OCI-LY7 (cell line): ENCODE measurements around the gene TMPRSS15. TPM values are rescaled to one million over a fixed set of nuclear protein-coding genes. Genes with fewer than 3 reads are reported as not detected.

Source experiments
- BruUV-seq: library from RNA; stranded (reverse); fragments of 400-500 nt; replicated peaks from 2 replicates; lab custom pipeline; 2021; lab: Mats Ljungman, UMichigan
- CTCF ChIA-PET: fragments of 300-600 bp; sonication (Branson Sonifier 250); formaldehyde crosslinking; loops from one replicate; lab custom pipeline; 2022; ENCODE audit warnings: antibody characterized with exemption; ENCODE audit not compliant: unreplicated experiment; lab: Charles Lee
- POLR2A ChIA-PET: fragments of 300-600 bp; sonication (Branson Sonifier 250); formaldehyde crosslinking; loops from one replicate; lab custom pipeline; 2022; ENCODE audit warnings: antibody characterized with exemption; lab: Charles Lee
- DNase-seq: peaks from one replicate; pipeline ENCODE4 v3.0.0-alpha.2; 2015; ENCODE audit warnings: low spot score
- H2AFZ ChIP-seq: fragments of 200-600 bp; sonication (generic), shearing (Covaris generic); 2 replicates; pipeline ENCODE4 v1.6.1; 2014; ENCODE audit warnings: mild to moderate bottlenecking, antibody characterized with exemption, low read length, moderate library complexity
- H3K27ac ChIP-seq: fragments of 200-600 bp; sonication (generic); 2 replicates; pipeline ENCODE4 v1.5.1; 2014; ENCODE audit warnings: mixed run types, low read depth, mild to moderate bottlenecking, moderate library complexity, low read length, inconsistent platforms; ENCODE audit not compliant: poor library complexity, severe bottlenecking
- H3K36me3 ChIP-seq: fragments of 200-600 bp; sonication (generic); 2 replicates; pipeline ENCODE4 v1.6.1; 2014; ENCODE audit warnings: mild to moderate bottlenecking, antibody characterized with exemption, low read length, moderate library complexity, mixed read lengths; ENCODE audit not compliant: insufficient read depth
- H3K4me1 ChIP-seq: fragments of 200-600 bp; sonication (generic); 2 replicates; pipeline ENCODE4 v1.5.1; 2014; ENCODE audit warnings: mild to moderate bottlenecking, low read length; ENCODE audit not compliant: insufficient read depth, poor library complexity, severe bottlenecking
- H3K4me2 ChIP-seq: fragments of 200-600 bp; sonication (generic); 2 replicates; pipeline ENCODE4 v1.6.1; 2014; ENCODE audit warnings: mild to moderate bottlenecking, low read length
- H3K4me3 ChIP-seq: fragments of 200-600 bp; sonication (generic); 2 replicates; pipeline ENCODE4 v1.5.1; 2014; ENCODE audit warnings: mild to moderate bottlenecking, low read depth, low read length; ENCODE audit not compliant: poor library complexity, severe bottlenecking
- H3K79me2 ChIP-seq: fragments of 200-600 bp; sonication (generic); 2 replicates; pipeline ENCODE4 v1.6.1; 2016; ENCODE audit warnings: low read depth, mild to moderate bottlenecking, low read length, moderate library complexity, mixed read lengths; ENCODE audit not compliant: insufficient read depth
- H3K9me2 ChIP-seq: fragments of 200-600 bp; sonication (generic); 2 replicates; pipeline ENCODE4 v1.6.1; 2016; ENCODE audit warnings: mild to moderate bottlenecking, low read length, mixed read lengths; ENCODE audit not compliant: insufficient read depth
- H3K9me3 ChIP-seq: fragments of 200-600 bp; sonication (generic); 2 replicates; pipeline ENCODE4 v1.6.1; 2014; ENCODE audit warnings: mild to moderate bottlenecking, mixed run types, low read length, mixed read lengths
- H4K20me1 ChIP-seq: fragments of 200-600 bp; sonication (generic); 2 replicates; pipeline ENCODE4 v1.6.1; 2014; ENCODE audit warnings: mild to moderate bottlenecking, antibody characterized with exemption, low read length, moderate library complexity, mixed read lengths; ENCODE audit not compliant: insufficient read depth
- EZH2phosphoT487 ChIP-seq: fragments of 200-600 bp; sonication (generic); IDR thresholded peaks from 2 replicates; pipeline ENCODE4 v1.6.1; 2018; ENCODE audit warnings: low read depth, borderline replicate concordance, mild to moderate bottlenecking, mixed run types, antibody characterized with exemption, low read length, moderate library complexity, mixed read lengths
- intact Hi-C: fragments of 100-400 bp; cut with micrococcal nuclease; formaldehyde crosslinking; loops from one replicate; pipeline ENCODE4 v1.10.0; 2022; ENCODE audit not compliant: unreplicated experiment
- total RNA-seq, 2 experiments: library from RNA; depleted of rRNA in 1 of 2; stranded (reverse); fragments of >200 nt in 1 of 2; shearing (Covaris generic) in 1 of 2; gene quantifications; 2 replicates each; pipeline ENCODE4 v1.2.3, GENCODE V29; 2014 to 2022
- TF ChIP-seq, protein P1 (sequence below): fragments of 200-600 bp; sonication (generic); conservative IDR thresholded peaks from 2 replicates; pipeline ENCODE4 v1.5.1; 2014; ENCODE audit warnings: mild to moderate bottlenecking, antibody characterized with exemption, low read length, moderate library complexity, mixed read lengths

TMPRSS15 gene
- total RNA-seq, 2 experiments from 2014 or later = 0.03 to 0.13 TPM

DNA sequence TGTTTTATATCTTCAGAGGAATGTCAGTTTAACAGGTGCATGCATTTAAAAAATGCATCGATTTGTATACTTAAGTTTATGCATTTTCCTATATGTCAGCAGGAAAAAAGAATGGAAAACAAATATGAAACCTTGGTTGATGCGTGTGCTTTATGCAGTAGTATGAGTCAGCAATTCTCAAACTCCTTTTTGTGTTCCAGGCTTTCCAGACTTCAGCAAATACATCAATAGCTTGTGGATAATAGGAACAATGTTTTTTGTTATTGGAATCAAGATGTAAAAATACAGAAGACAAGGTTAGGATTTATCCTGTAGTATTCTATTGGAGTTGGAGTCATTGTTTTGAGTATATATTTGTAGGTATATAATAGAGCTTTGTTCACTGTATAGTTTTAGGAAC, 113.7 kb downstream of the TMPRSS15 start:
- no peaks in the 10 kb centered on the region for H3K79me2 ChIP-seq
- no peaks in the 10 kb centered on the region for H4K20me1 ChIP-seq
- no peaks in the 10 kb centered on the region for H3K9me2 ChIP-seq
- no peaks in the 10 kb centered on the region for H3K36me3 ChIP-seq
- H3K4me2 ChIP-seq = no peak overlapping the region
- H3K9me3 ChIP-seq = no peaks in the 10 kb centered on the region
- H3K4me3 ChIP-seq = no peak overlapping the region
- no peak overlapping the region for H3K27ac ChIP-seq
- no TSS peak for BruUV-seq
- no peaks in the 10 kb centered on the region for H3K4me1 ChIP-seq
- intact Hi-C loops = loop anchor here (10.0 kb wide), 1 partner anchor 205 kb away; no protein-coding TSS in a partner anchor
- no peak overlapping the region for H2AFZ ChIP-seq
- DNase-seq = no peak
- ChIA-PET POLR2A (no interaction called here), CTCF (no interaction called here)
- TF ChIP-seq, protein P1, sequence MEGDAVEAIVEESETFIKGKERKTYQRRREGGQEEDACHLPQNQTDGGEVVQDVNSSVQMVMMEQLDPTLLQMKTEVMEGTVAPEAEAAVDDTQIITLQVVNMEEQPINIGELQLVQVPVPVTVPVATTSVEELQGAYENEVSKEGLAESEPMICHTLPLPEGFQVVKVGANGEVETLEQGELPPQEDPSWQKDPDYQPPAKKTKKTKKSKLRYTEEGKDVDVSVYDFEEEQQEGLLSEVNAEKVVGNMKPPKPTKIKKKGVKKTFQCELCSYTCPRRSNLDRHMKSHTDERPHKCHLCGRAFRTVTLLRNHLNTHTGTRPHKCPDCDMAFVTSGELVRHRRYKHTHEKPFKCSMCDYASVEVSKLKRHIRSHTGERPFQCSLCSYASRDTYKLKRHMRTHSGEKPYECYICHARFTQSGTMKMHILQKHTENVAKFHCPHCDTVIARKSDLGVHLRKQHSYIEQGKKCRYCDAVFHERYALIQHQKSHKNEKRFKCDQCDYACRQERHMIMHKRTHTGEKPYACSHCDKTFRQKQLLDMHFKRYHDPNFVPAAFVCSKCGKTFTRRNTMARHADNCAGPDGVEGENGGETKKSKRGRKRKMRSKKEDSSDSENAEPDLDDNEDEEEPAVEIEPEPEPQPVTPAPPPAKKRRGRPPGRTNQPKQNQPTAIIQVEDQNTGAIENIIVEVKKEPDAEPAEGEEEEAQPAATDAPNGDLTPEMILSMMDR = no peak
- TF ChIP-seq EZH2phosphoT487 = no peak

DNA sequence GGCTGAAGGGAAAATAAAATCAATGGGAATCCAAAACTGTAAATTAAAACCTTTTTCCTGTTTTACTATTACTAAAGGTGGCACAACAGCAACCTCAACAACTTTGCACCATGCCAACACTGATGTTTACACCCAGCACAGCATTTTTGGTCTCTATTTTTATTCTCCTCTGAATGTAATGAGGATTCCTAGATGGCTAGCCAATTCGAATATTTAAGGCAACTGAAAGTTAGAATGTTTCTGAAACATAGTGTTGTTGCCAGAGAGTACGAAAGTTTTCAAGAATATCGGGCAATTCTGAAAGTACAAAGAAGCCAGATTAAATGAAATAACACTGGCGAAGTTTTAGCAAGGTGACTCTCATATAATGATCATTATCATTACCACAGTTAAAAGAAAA, 118.2 kb downstream of the TMPRSS15 start:
- DNase-seq = no peak
- POLR2A ChIA-PET = no interaction called here

GRCh38 chr21:18275781-18276180, 127.8 kb downstream of the TMPRSS15 start:
- H3K4me1 ChIP-seq = no peaks in the 10 kb centered on the region
- no peak overlapping the region for H3K4me2 ChIP-seq
- no peak for TF ChIP-seq EZH2phosphoT487
- TF ChIP-seq, protein P1 = no peak
- H2AFZ ChIP-seq = no peak overlapping the region
- H3K9me3 ChIP-seq = no peaks in the 10 kb centered on the region
- CTCF ChIA-PET = no interaction called here
- no peak overlapping the region for H3K4me3 ChIP-seq
- H3K27ac ChIP-seq = no peak overlapping the region
- no peak for DNase-seq
- no peaks in the 10 kb centered on the region for H3K36me3 ChIP-seq
- no peaks in the 10 kb centered on the region for H3K9me2 ChIP-seq
- no TSS peak for BruUV-seq
- no peaks in the 10 kb centered on the region for H4K20me1 ChIP-seq
- no peaks in the 10 kb centered on the region for H3K79me2 ChIP-seq
- POLR2A ChIA-PET = interaction anchor here (0.8 to 0.9 kb wide), 2 partner anchors 8 to 1364 kb away, joined by 3 read pairs; no protein-coding TSS in a partner anchor
- intact Hi-C loops = no loop called here

More for the DNA sequence above, 118.2 kb downstream of the TMPRSS15 start:
- Histone ChIP-seq H3K79me2 (no peaks in the 10 kb centered on the region), H3K36me3 (no peaks in the 10 kb centered on the region), H3K4me1 (no peaks in the 10 kb centered on the region), H3K4me2 (no peak overlapping the region), H3K4me3 (no peak overlapping the region), H3K27ac (no peak overlapping the region), H3K9me3 (no peaks in the 10 kb centered on the region), H3K9me2 (no peaks in the 10 kb centered on the region), H4K20me1 (no peaks in the 10 kb centered on the region), H2AFZ (no peak overlapping the region)
- CTCF ChIA-PET = no interaction called here
- BruUV-seq = no TSS peak
- TF ChIP-seq EZH2phosphoT487 = no peak
- TF ChIP-seq, protein P1 = no peak
- intact Hi-C loops = no loop called here
